IPS DF 4.7 (cell line): ENCODE results near the gene HSDL2.
"Not testable (repeated sequence)": the region's sequence is repeated elsewhere in the genome, so short reads cannot be mapped to it uniquely, and the experiment has no call there.

ENCODE experiments used
- DNase-seq: peaks from one replicate; pipeline ENCODE4 v3.0.0-alpha.2; 2013; ENCODE audit warnings: low spot score; ENCODE audit errors: extremely low read depth

HSDL2 gene

GRCh38 chr9:112396416-112396815 lies 16.5 kb downstream of the HSDL2 start:
- DNase-seq: no peak

- DNase-seq: no peak
These were observed 17.0 kb downstream of the HSDL2 start for GRCh38 chr9:112396872-112397271.

GRCh38 chr9:112401175-112401815 lies 21.4 kb downstream of the HSDL2 start:
- DNase-seq: no peak

DNA sequence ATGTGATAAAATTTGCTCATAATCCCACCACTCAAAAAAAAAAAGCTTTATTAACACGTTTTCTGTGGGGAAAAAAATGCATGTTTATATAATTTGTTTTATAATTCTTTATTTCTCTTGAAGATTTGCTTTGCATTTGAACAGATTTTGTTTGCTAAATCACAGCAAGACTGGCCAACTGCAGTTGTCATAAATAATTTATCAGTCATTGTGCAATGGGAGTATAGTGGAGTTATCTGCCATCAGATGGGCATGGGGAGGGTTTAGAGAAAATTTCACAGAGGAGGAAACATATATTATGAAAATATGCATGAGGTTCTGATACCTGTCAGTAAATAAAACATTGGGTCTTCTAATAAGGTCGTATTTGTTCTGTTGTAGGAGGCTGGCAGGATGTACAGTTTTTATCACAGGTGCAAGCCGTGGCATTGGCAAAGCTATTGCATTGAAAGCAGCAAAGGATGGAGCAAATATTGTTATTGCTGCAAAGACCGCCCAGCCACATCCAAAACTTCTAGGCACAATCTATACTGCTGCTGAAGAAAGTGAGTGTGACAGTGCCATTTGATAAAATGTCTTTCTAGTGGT lies 23.8 kb downstream of the HSDL2 start:
- no peak for DNase-seq

DNA sequence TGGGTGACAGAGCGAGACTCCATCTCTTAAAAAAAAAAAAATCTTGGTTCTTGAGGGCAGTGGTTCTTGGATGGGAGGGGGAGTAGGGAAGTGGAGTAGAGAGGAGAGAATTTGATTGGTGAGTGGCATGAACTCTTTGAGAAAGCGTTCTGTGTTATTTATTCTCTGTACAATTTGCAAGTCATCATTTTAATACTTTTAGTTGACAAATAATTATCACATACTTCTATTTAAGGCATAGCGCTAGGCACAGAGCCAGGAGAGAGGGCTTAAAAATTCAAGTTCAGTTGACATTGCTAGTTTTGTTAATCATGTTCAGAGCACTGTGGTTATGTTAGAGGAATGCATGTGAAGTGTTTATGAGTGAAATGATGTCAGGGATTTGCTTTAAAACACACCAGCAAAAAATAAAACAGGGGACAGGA lies 24.6 kb downstream of the HSDL2 start:
- no peak for DNase-seq

GRCh38 chr9:112408275-112408674 lies 28.4 kb downstream of the HSDL2 start:
- no peak for DNase-seq

- DNase-seq: no peak
These were observed 28.9 kb downstream of the HSDL2 start for GRCh38 chr9:112408819-112409218.

GRCh38 chr9:112409758-112410157 lies 29.9 kb downstream of the HSDL2 start:
- DNase-seq: no peak

- no peak for DNase-seq
These were observed 31.7 kb downstream of the HSDL2 start for GRCh38 chr9:112411626-112412027.

DNA sequence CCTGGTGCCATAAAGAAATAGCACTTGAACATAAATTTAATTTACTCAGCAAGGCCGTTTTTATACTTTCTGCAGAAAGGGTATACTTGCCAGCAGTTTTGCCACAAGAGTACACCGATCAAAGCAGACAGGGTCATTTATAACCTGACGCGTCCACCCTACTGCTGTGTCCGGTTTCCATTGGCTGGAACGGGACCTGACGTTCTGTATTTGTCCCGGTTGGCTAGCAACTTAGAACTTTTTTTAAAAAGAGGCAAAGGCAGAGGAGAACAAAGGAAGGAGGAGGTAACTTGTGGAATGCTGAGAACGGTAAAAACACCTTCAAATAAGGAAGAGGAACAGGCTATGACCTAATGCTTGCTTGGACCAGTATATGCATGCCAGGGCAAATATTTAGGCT lies 33.8 kb downstream of the HSDL2 start:
- not testable (repeated sequence) for DNase-seq

- DNase-seq: no peak
These were observed 40.3 kb downstream of the HSDL2 start for GRCh38 chr9:112420208-112420607.

- no peak for DNase-seq
These were observed 41.9 kb downstream of the HSDL2 start for GRCh38 chr9:112421771-112422222.

DNA sequence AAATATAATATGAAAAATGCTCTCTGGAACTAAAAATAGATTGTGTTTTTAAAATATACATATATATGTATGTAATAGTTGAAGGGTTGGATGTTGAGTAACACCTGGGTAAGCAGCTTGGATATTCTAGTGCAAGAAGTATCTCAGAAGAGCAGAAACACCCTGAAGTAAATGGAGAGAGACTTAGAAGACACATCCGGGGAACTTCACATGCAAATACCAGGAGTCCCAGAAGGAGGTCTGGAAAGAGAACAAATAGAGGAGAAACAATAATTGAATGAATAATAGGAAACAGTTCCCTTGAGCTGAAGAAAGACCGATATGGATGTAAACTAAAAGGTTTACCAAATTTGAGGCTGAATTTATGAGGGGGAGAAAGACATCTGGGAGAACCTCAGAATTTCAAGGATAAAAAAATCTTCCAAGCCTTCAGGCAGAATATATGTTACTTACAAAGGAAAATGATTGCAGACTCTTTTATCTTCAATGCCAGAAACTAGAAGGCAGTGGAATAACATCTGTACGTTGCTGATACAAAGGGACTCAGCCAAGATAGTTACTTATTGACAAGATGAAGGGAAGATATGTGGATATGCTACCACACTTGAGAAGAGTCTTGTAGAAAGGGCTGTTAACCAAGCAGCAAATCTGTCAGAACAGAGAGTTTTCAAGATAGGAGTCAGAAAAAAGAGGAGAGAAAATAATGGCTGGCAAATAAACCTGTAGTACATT lies 42.7 kb downstream of the HSDL2 start:
- DNase-seq: no peak

DNA sequence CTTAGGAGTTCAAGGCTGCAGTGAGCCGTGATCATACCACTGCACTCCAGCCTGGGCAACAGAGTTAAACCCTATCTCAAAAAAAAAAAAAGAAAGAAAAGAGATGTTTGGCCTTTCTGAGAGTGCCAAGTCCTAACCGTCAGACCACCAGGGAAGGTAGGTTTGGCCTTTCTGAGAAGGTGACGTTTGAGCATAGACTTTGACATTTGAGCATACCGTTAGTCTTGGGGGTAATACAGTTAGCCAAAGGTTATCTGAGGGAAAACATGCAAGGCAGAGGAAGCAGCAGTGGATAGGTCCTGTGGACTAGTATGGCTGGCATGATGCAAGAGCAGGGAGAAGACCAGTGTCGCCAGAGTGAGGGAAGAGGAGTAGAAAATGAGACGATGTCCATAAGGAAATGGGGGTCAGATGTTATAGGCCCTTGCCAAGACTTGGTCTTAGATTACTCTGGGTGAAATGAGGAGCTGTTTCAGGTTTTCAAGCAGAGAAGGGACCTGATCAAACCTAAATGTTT lies 50.2 kb downstream of the HSDL2 start:
- no peak for DNase-seq

GRCh38 chr9:112433499-112434392 lies 53.8 kb downstream of the HSDL2 start:
- DNase-seq: no peak

GRCh38 chr9:112434487-112434886 lies 54.6 kb downstream of the HSDL2 start:
- DNase-seq: no peak

DNA sequence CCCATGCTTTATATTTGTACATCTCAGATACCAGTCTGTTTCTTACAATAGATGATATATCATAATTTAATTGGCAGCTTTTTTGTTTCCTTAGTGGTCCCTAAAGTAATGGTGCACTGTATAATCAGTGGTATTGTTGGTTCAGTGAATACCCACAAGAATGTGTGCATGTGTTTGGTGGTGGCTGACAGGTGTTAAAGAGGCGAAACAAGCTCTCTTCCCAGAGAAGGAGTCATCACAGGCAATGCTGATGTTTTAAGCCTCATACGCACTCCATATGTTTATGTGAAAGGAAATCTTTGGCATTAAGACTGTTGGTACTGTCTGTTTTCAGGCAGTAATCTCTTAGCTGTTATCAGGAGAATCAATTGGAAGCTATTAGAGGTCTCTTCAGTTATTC lies 57.5 kb downstream of the HSDL2 start:
- DNase-seq: no peak

- DNase-seq: no peak
These were observed 59.3 kb downstream of the HSDL2 start for GRCh38 chr9:112439171-112439570.

GRCh38 chr9:112439825-112440224 lies 59.9 kb downstream of the HSDL2 start:
- DNase-seq: no peak

DNA sequence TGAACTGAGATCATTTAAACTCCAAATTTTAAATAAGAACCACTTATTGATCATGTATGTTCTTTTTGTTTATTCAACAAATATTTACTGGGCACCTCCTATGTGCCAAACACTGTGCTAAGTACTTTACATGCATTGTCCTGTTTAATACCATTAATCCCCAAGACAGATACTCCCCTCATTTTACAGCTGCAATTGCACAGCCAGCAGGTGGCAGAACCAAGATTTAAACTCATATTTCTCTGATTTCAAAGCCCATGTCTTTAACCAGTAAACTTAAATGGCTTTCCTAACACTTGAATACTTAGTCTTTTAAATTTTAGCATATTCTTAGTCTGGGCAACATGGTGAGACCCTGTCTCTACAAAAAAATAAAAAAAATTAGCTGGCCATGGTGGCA lies 63.3 kb downstream of the HSDL2 start:
- no peak for DNase-seq

- DNase-seq: no peak
These were observed 63.7 kb downstream of the HSDL2 start for GRCh38 chr9:112443636-112444035.
